ENCODE data around the gene UBE2J1.

DNA sequence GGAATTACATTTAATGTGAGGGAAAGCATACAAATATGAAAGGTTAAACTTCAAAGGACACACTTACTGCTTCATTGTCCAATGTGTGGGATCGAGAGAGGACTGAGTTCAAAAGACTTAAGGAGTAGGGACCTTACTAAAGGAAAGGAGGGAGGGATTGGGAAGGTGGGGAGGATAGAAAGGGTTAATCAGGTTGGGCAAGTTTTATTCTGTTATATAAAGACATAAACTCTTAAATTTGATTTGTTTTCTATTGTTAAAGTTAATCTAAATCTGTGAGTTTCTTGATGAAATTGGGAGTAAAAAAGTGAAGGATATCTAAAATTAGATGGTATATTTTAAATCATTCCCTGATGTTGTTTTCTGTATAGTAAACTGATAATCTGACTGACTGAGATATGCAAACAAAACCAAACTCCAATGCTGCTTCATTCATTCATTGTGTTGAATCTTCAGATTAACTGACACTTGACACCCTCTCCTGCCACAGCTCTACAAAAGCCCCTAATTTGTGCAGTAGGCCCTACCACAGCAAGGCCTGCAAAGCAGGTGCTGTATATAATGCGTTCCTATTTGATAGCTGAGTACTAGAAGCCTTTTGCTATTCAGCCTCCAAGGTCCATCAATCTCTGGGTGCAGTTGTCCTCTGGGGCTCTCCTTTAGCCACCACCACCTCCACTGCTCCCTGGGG lies 1.3 kb upstream of the UBE2J1 start:
- TF ChIP-seq, protein P1, sequence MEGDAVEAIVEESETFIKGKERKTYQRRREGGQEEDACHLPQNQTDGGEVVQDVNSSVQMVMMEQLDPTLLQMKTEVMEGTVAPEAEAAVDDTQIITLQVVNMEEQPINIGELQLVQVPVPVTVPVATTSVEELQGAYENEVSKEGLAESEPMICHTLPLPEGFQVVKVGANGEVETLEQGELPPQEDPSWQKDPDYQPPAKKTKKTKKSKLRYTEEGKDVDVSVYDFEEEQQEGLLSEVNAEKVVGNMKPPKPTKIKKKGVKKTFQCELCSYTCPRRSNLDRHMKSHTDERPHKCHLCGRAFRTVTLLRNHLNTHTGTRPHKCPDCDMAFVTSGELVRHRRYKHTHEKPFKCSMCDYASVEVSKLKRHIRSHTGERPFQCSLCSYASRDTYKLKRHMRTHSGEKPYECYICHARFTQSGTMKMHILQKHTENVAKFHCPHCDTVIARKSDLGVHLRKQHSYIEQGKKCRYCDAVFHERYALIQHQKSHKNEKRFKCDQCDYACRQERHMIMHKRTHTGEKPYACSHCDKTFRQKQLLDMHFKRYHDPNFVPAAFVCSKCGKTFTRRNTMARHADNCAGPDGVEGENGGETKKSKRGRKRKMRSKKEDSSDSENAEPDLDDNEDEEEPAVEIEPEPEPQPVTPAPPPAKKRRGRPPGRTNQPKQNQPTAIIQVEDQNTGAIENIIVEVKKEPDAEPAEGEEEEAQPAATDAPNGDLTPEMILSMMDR (IDR thresholded peaks at IDR 0.05; ENCODE audit: insufficient read depth, low read length, poor library complexity, severe bottlenecking) = no peak
- no peak for TF ChIP-seq EZH2phosphoT487 (conservative IDR thresholded peaks at IDR 0.05; ENCODE audit: low read length)

All from SU-DHL-6 (cell line).